ENCODE measurements around the gene COPS4.
"Not testable (repeated sequence)": the region's sequence is repeated elsewhere in the genome, so short reads cannot be mapped to it uniquely, and the experiment has no call there.

The COPS4 gene

GRCh38 chr4:83024233-83024632 is 10.8 kb upstream of the COPS4 start:
- no peak for DNase-seq

GRCh38 chr4:83025563-83025962 is 9.4 kb upstream of the COPS4 start:
- no peak for DNase-seq

- DNase-seq = no peak
Measured at GRCh38 chr4:83028976-83029375, 6.0 kb upstream of the COPS4 start.

- no peak for DNase-seq
Measured at GRCh38 chr4:83029688-83030087, 5.3 kb upstream of the COPS4 start.

- DNase-seq = no peak
Measured at GRCh38 chr4:83036991-83037665, 2.1 kb downstream of the COPS4 start.

- no peak for DNase-seq
Measured at GRCh38 chr4:83040269-83040668, 5.3 kb downstream of the COPS4 start.

GRCh38 chr4:83043157-83043556 is 8.2 kb downstream of the COPS4 start:
- DNase-seq = not testable (repeated sequence)

- DNase-seq = no peak
Measured at GRCh38 chr4:83043801-83044407, 8.9 kb downstream of the COPS4 start.

GRCh38 chr4:83046693-83047473 is 11.9 kb downstream of the COPS4 start:
- no peak for DNase-seq

- not testable (repeated sequence) for DNase-seq
Measured at GRCh38 chr4:83048781-83049180, 13.8 kb downstream of the COPS4 start.

GRCh38 chr4:83054928-83055327 is 19.9 kb downstream of the COPS4 start:
- peak in 1 of 2 donors; percentile 11 for DNase-seq

GRCh38 chr4:83062739-83063138 is 27.8 kb downstream of the COPS4 start:
- no peak for DNase-seq

- peak in 1 of 2 donors; percentile 8 for DNase-seq
Measured at GRCh38 chr4:83065266-83065665, 30.3 kb downstream of the COPS4 start.

GRCh38 chr4:83067058-83067639 is 32.2 kb downstream of the COPS4 start:
- DNase-seq = no peak

GRCh38 chr4:83071116-83071515 is 36.1 kb downstream of the COPS4 start:
- DNase-seq = no peak

- DNase-seq = peak in 1 of 2 donors; percentile 72
Measured at GRCh38 chr4:83074086-83074704, 39.2 kb downstream of the COPS4 start.

GRCh38 chr4:83074783-83075182 is 39.8 kb downstream of the COPS4 start:
- not testable (repeated sequence) for DNase-seq

GRCh38 chr4:83075311-83076095 is 40.5 kb downstream of the COPS4 start:
- DNase-seq = peak in 1 of 2 donors; percentile 88

GRCh38 chr4:83080561-83080960 is 45.6 kb downstream of the COPS4 start:
- DNase-seq = no peak

- no peak for DNase-seq
Measured at GRCh38 chr4:83082777-83083176, 47.8 kb downstream of the COPS4 start.

GRCh38 chr4:83083925-83084475 is 49.0 kb downstream of the COPS4 start:
- DNase-seq = peak in 1 of 2 donors; percentile 71

GRCh38 chr4:83084956-83085355 is 50.0 kb downstream of the COPS4 start:
- not testable (repeated sequence) for DNase-seq

All from bone marrow (tissue), 2 donors.